GM12878 (cell line): ENCODE data around the gene SCARF2. TPM values are rescaled to one million over a fixed set of nuclear protein-coding genes. Genes with fewer than 3 reads are reported as not detected.
A peak's percentile ranks its signal among the peaks of the same experiment; 100 is the strongest.

Source experiments
- ATAC-seq: fragments of 200-7000 bp; cut with Tn5 transposase; 3 replicates; pipeline ENCODE4 v1.9.1; 2020; ENCODE audit warnings: mild to moderate bottlenecking, moderate library complexity
- BruUV-seq: library from RNA; stranded (reverse); fragments of 400-500 nt; replicated peaks from 2 replicates; lab custom pipeline; 2021; lab: Mats Ljungman, UMichigan
- CTCF ChIA-PET: fragments of 300-600 bp; sonication (Branson Sonifier 250); formaldehyde crosslinking; extraction: SDS; loops from one replicate; lab custom pipeline; 2021; ENCODE audit warnings: inconsistent platforms; lab: Yijun Ruan, JAX
- POLR2A ChIA-PET: fragments of 350-600 bp; formaldehyde crosslinking; extraction: SDS; loops from one replicate; lab custom pipeline; 2021; ENCODE audit warnings: inconsistent platforms; lab: Charles Lee
- RAD21 ChIA-PET: fragments of 300-600 bp; sonication (Branson Sonifier 250); formaldehyde crosslinking; loops from one replicate; lab custom pipeline; 2023; ENCODE audit warnings: antibody characterized with exemption; ENCODE audit not compliant: unreplicated experiment; lab: Charles Lee
- SMC1A ChIA-PET: fragments of 300-600 bp; sonication (Branson Sonifier 250); formaldehyde crosslinking; loops from one replicate; lab custom pipeline; 2023; ENCODE audit not compliant: unreplicated experiment, uncharacterized antibody; lab: Charles Lee
- DNase-seq: peaks from one replicate; pipeline ENCODE4 v3.0.0-alpha.2; 2011; ENCODE audit warnings: low read depth, low spot score
- FAIRE-seq: peaks from 3 replicates; lab custom pipeline; 2011; peaks lifted over from hg19 to GRCh38; lab: Jason Lieb, UNC
- H2AFZ ChIP-seq: 2 replicates; pipeline ENCODE4 v1.6.0; 2011; ENCODE audit warnings: low read depth, low read length, control low read depth; ENCODE audit not compliant: control insufficient read depth
- H3K27ac ChIP-seq: 2 replicates; pipeline ENCODE4 v1.5.1; 2011; ENCODE audit warnings: control low read depth; ENCODE audit not compliant: control insufficient read depth, insufficient read depth
- H3K27me3 ChIP-seq, 2 experiments: replicated peaks in 1 of 2; 2 replicates each; pipeline versions ENCODE4 v1.6.0 to v1.6.1; 2011; ENCODE audit warnings: low read length in 1 of 2; ENCODE audit not compliant: control insufficient read depth in 2 of 2, insufficient read depth in 2 of 2
- H3K36me3 ChIP-seq, 2 experiments: 2 replicates each; pipeline ENCODE4 v1.5.1; 2011; ENCODE audit warnings: low read length in 1 of 2; ENCODE audit not compliant: control insufficient read depth in 2 of 2, insufficient read depth in 2 of 2
- H3K4me1 ChIP-seq: 2 replicates; pipeline ENCODE4 v1.6.1; 2011; ENCODE audit warnings: mild to moderate bottlenecking, low read length, moderate library complexity, mixed read lengths; ENCODE audit not compliant: control insufficient read depth, insufficient read depth
- H3K4me2 ChIP-seq: 2 replicates; pipeline ENCODE4 v1.6.0; 2011; ENCODE audit warnings: control low read depth; ENCODE audit not compliant: control insufficient read depth, insufficient read depth
- H3K4me3 ChIP-seq: fragments of 200-600 bp; sonication (generic); 2 replicates; pipeline ENCODE4 v1.5.1; 2016
- H3K79me2 ChIP-seq: 2 replicates; pipeline ENCODE4 v1.6.0; 2011; ENCODE audit warnings: low read length; ENCODE audit not compliant: control insufficient read depth, insufficient read depth
- H3K9ac ChIP-seq: 2 replicates; pipeline ENCODE4 v1.8.0; 2011; ENCODE audit warnings: low read length, control low read depth, mixed read lengths; ENCODE audit not compliant: control insufficient read depth, insufficient read depth
- H3K9me3 ChIP-seq: replicated peaks from 3 replicates; pipeline ENCODE4 v1.5.1; 2011; ENCODE audit warnings: mild to moderate bottlenecking, low read length; ENCODE audit not compliant: control insufficient read depth, insufficient read depth
- H4K20me1 ChIP-seq: 2 replicates; pipeline ENCODE4 v1.6.0; 2011; ENCODE audit not compliant: control insufficient read depth, insufficient read depth
- CHD4 ChIP-seq: fragments of 200-600 bp; sonication (generic); IDR thresholded peaks from 2 replicates; pipeline ENCODE4 v1.6.1; 2016; ENCODE audit warnings: mild to moderate bottlenecking
- EED ChIP-seq: sonication (generic); IDR thresholded peaks from 2 replicates; pipeline ENCODE4 v1.6.1; 2016; ENCODE audit warnings: antibody characterized with exemption, low read depth
- KDM1A ChIP-seq: fragments of 200-600 bp; sonication (generic); IDR thresholded peaks from 2 replicates; pipeline ENCODE4 v1.6.1; 2016; ENCODE audit warnings: borderline replicate concordance
- SIX5 ChIP-seq: IDR thresholded peaks from 2 replicates; pipeline ENCODE4 v1.6.1; 2011; ENCODE audit warnings: mild to moderate bottlenecking, low read depth, low read length, moderate library complexity; ENCODE audit not compliant: severe bottlenecking
- SPI1 ChIP-seq: IDR thresholded peaks from 2 replicates; pipeline ENCODE4 v1.6.1; 2011; ENCODE audit warnings: low read depth, mild to moderate bottlenecking, low read length, moderate library complexity, borderline replicate concordance; ENCODE audit not compliant: insufficient read depth
- WGBS: methylation state at CpG from one replicate; pipeline ENCODE4 v1.1.6; 2016; ENCODE audit warnings: low lambda C conversion rate; ENCODE audit not compliant: insufficient replicate concordance, insufficient coverage; ENCODE audit errors: missing lambda C conversion rate; 5-methylcytosine and 5-hydroxymethylcytosine counted together
- in situ Hi-C: fragments of 300-500 bp; cut with MboI; formaldehyde crosslinking; loops from 9 replicates; pipeline ENCODE4 v1.14.3; 2018; ENCODE audit warnings: mixed read lengths
- intact Hi-C: fragments of 100-400 bp; cut with micrococcal nuclease; formaldehyde crosslinking; loops from one replicate; pipeline ENCODE4 v1.14.2; 2022; ENCODE audit not compliant: unreplicated experiment
- polyA plus RNA-seq, 11 experiments: library from polyadenylated mRNA; depleted of rRNA in 4 of 11; unstranded in 6 of 11; stranded (reverse) in 5 of 11; fragments of >200 nt; fragmentation: Nextera tagmentation in 4 of 11; fragmentation: Illumina TruSeq in 1 of 11; extraction: Ambion mirVana in 4 of 11; extraction: Trizol in 1 of 11; gene quantifications; 1 replicate in 1 of 11; 2 replicates in 10 of 11; pipeline versions ENCODE4 v1.2.1 to v1.2.3, GENCODE V29; 2011 to 2016; ENCODE audit warnings: inconsistent platforms in 2 of 11, missing spikeins in 2 of 11, low read depth in 1 of 11
- total RNA-seq, 4 experiments: library from RNA; depleted of rRNA in 3 of 4; stranded (reverse); fragments of >200 nt in 3 of 4; fragmentation: Illumina TruSeq in 1 of 4; extraction: Trizol in 1 of 4; gene quantifications; 2 replicates each; pipeline versions ENCODE4 v1.2.1 to v1.2.3, GENCODE V29; 2013 to 2021
- TF ChIP-seq, protein P1 (sequence below): fragments of 450-650 bp; IDR thresholded peaks from 2 replicates; pipeline ENCODE4 v1.6.1; 2016; ENCODE audit warnings: mild to moderate bottlenecking

SCARF2 gene
- total and polyA plus RNA-seq, 10 of the 15 experiments (the other 5 are each of a cell fraction or from before 2014, with no cell fraction given) = 0.01 to 0.74 (median 0.17) TPM; not detected in 5

- Histone ChIP-seq H3K4me3 (no peak overlapping the region), H3K27ac (no peak overlapping the region), H3K4me1 (peaks cover 8% of the 10 kb centered on the region), H2AFZ (no peak overlapping the region), H4K20me1 (no peaks in the 10 kb centered on the region), H3K36me3 (no peaks in the 10 kb centered on the region), H3K4me2 (peak overlapping the region; percentile 99), H3K27me3 (no peaks in the 10 kb centered on the region), H3K9me3 (no peaks in the 10 kb centered on the region)
- CTCF ChIA-PET = interaction anchor here (0.6 kb wide), 1 partner anchor 22 kb away, joined by 3 read pairs; no protein-coding TSS in a partner anchor
- WGBS = 28% methylated on average over 2 of the region's 2 CpGs
- SMC1A ChIA-PET = interaction anchor here (1.4 to 1.6 kb wide), 2 partner anchors 11 to 61 kb away, joined by 3 to 4 read pairs; no protein-coding TSS in a partner anchor
- BruUV-seq = no TSS peak
- in situ Hi-C loops = no loop called here
- POLR2A ChIA-PET = no interaction called here
- no peak for ATAC-seq
- RAD21 ChIA-PET = no interaction called here
- no peak for TF ChIP-seq CHD4
- TF ChIP-seq, protein P1, sequence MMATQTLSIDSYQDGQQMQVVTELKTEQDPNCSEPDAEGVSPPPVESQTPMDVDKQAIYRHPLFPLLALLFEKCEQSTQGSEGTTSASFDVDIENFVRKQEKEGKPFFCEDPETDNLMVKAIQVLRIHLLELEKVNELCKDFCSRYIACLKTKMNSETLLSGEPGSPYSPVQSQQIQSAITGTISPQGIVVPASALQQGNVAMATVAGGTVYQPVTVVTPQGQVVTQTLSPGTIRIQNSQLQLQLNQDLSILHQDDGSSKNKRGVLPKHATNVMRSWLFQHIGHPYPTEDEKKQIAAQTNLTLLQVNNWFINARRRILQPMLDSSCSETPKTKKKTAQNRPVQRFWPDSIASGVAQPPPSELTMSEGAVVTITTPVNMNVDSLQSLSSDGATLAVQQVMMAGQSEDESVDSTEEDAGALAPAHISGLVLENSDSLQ = 0 out of 2 replicates have a peak, but pooled peaks have one; percentile 26
- no peak for TF ChIP-seq SIX5
- TF ChIP-seq KDM1A = no peak
- TF ChIP-seq SPI1 = peak; percentile 45; the same call in 1 of the 2 replicates
- no peak for TF ChIP-seq EED
- TF ChIP-seq, all 136 proteins: peak for 2
- DNase-seq (no peak), FAIRE-seq (no peak)
- intact Hi-C loops = no loop called here
- Histone ChIP-seq H3K9ac (no peak overlapping the region), H3K79me2 (no peaks in the 10 kb centered on the region)
Observed at GRCh38 chr22:20395907-20396287, 41.7 kb downstream of the SCARF2 start.
